CD4-positive, alpha-beta memory T cell (primary cell): Measurements from ENCODE around the gene TUSC2. TPM values are rescaled to one million over a fixed set of nuclear protein-coding genes. Genes with fewer than 3 reads are reported as not detected.
A peak's percentile ranks its signal among the peaks of the same experiment; 100 is the strongest.

ENCODE experiments used
- CTCF ChIA-PET: fragments of 350-600 bp; sonication (Branson Sonifier 250); formaldehyde crosslinking; loops from one replicate; lab custom pipeline; 2021; ENCODE audit warnings: inconsistent platforms; ENCODE audit not compliant: partially characterized antibody; lab: Charles Lee
- POLR2A ChIA-PET: fragments of 350-600 bp; sonication (Branson Sonifier 250); formaldehyde crosslinking; loops from one replicate; lab custom pipeline; 2021; ENCODE audit not compliant: partially characterized antibody; lab: Charles Lee
- DNase-seq, 5 donors: peaks; one replicate each; pipeline versions ENCODE4 v3.0.0 to v3.0.0-alpha.2; 2020 to 2022; ENCODE audit warnings: mixed read lengths in 1 of 5
- H3K27ac ChIP-seq: one replicate; pipeline ENCODE4 v1.7.0; 2013; ENCODE audit warnings: low read depth, low read length
- H3K27me3 ChIP-seq: 2 replicates; pipeline ENCODE4 v1.7.0; 2013; ENCODE audit warnings: mild to moderate bottlenecking, low read length, moderate library complexity; ENCODE audit not compliant: insufficient read depth
- H3K36me3 ChIP-seq: 2 replicates; pipeline ENCODE4 v1.7.0; 2013; ENCODE audit warnings: mild to moderate bottlenecking, low read length, moderate library complexity; ENCODE audit not compliant: insufficient read depth
- H3K4me1 ChIP-seq: 2 replicates; pipeline ENCODE4 v1.7.0; 2013; ENCODE audit warnings: mild to moderate bottlenecking, low read length, moderate library complexity; ENCODE audit not compliant: insufficient read depth
- H3K4me3 ChIP-seq, 2 donors: one replicate each; pipeline ENCODE4 v1.7.0; 2013; ENCODE audit warnings: low read length in 2 of 2, mild to moderate bottlenecking in 1 of 2
- H3K9me3 ChIP-seq, 2 donors: one replicate each; pipeline ENCODE4 v1.7.0; 2013; ENCODE audit warnings: low read length in 2 of 2, control low read depth in 1 of 2; ENCODE audit not compliant: control insufficient read depth in 1 of 2
- H3K27ac Mint-ChIP-seq, 7 donors: one replicate each; pipeline ENCODE4 v1.8.0; 2020 to 2021; ENCODE audit warnings: mixed read lengths in 7 of 7, mild to moderate bottlenecking in 6 of 7, inconsistent platforms in 3 of 7, moderate library complexity in 3 of 7
- H3K27me3 Mint-ChIP-seq, 2 donors: one replicate each; pipeline ENCODE4 v1.8.0; 2020 to 2021; ENCODE audit warnings: mixed read lengths in 2 of 2
- H3K36me3 Mint-ChIP-seq, 2 donors: one replicate each; pipeline ENCODE4 v1.8.0; 2020 to 2021; ENCODE audit warnings: mixed read lengths in 2 of 2, inconsistent platforms in 1 of 2, mild to moderate bottlenecking in 1 of 2
- H3K4me1 Mint-ChIP-seq, 4 donors: one replicate each; pipeline ENCODE4 v1.8.0; 2020 to 2021; ENCODE audit warnings: mixed read lengths in 4 of 4, mild to moderate bottlenecking in 1 of 4
- H3K4me3 Mint-ChIP-seq, 8 donors: one replicate each; pipeline ENCODE4 v1.8.0; 2020 to 2021; ENCODE audit warnings: mixed read lengths in 8 of 8, mild to moderate bottlenecking in 7 of 8, moderate library complexity in 6 of 8, inconsistent platforms in 3 of 8
- H3K9me3 Mint-ChIP-seq, 8 donors: one replicate each; pipeline ENCODE4 v1.8.0; 2020 to 2021; ENCODE audit warnings: mixed read lengths in 8 of 8, mild to moderate bottlenecking in 5 of 8, inconsistent platforms in 3 of 8, moderate library complexity in 1 of 8
- intact Hi-C: fragments of 100-400 bp; cut with micrococcal nuclease; formaldehyde crosslinking; loops from one replicate; pipeline ENCODE4 v1.15.1; 2023
- polyA plus RNA-seq, 2 donors: library from polyadenylated mRNA; unstranded; fragments of 300-500 nt; fragmentation: Illumina TruSeq; gene quantifications; one replicate each; pipeline ENCODE4 v1.2.3, GENCODE V29; 2021
- total RNA-seq, 2 experiments: library from RNA; stranded (reverse); gene quantifications; one replicate each; pipeline ENCODE4 v1.2.3, GENCODE V29; 2021

TUSC2 gene
- total and polyA plus RNA-seq, 4 experiments from 2014 or later = 25.3 to 45.9 (median 37.5) TPM

DNA sequence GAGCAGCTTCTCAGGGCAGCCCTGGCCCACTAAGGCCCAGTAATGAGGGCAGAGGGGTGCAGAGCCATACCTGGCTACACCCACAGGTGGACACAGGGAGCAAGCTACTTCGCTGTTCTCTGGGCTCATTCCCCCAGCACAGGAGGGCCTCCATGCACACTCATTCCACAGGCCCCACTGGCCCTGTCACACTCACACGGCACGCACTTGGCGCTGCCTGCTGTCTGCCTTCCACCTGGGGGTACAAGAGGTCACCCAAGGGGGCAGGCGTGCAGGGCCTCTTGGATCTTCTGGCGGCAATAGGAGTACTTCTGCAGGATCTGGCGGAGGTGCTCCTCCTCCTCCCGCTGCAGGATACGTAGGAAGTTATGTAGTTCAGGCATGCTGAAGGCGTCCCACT is 2.3 kb upstream of the TUSC2 start:
- H3K4me1 ChIP-seq = peaks cover 44% of the 10 kb centered on the region
- Mint-ChIP-seq H3K4me1 (peaks cover 22 to 51% (median 32%) of the 10 kb centered on the region in 4 donors), H3K9me3 (peaks cover 0 to 3% (median 0%) of the 10 kb centered on the region in 8 donors), H3K4me3 (peak overlapping the region in 1 of 8 donors; percentile 15), H3K27ac (peak overlapping the region in 1 of 7 donors; percentile 44), H3K27me3 (no peaks in the 10 kb centered on the region), H3K36me3 (peaks cover 4 to 47% of the 10 kb centered on the region in 2 donors)
- peak in 1 of 5 donors; percentile 22 for DNase-seq
- H3K4me3 ChIP-seq = no peak overlapping the region
- peaks cover 42% of the 10 kb centered on the region for H3K36me3 ChIP-seq
- POLR2A ChIA-PET = interaction anchor here (3.5 to 20.5 kb wide), 3 partner anchors 7 to 21 kb away, joined by 27 to 595 read pairs (median 81); partner anchors contain the start of genes CYB561D2, NPRL2, RASSF1 and TMEM115
- H3K27ac ChIP-seq = no peak overlapping the region
- no peaks in the 10 kb centered on the region for H3K27me3 ChIP-seq
- no peaks in the 10 kb centered on the region for H3K9me3 ChIP-seq
- CTCF ChIA-PET = interaction anchor here (0.9 kb wide), 1 partner anchor 17 kb away, joined by 3 read pairs; no protein-coding TSS in a partner anchor
- intact Hi-C loops = no loop called here

DNA sequence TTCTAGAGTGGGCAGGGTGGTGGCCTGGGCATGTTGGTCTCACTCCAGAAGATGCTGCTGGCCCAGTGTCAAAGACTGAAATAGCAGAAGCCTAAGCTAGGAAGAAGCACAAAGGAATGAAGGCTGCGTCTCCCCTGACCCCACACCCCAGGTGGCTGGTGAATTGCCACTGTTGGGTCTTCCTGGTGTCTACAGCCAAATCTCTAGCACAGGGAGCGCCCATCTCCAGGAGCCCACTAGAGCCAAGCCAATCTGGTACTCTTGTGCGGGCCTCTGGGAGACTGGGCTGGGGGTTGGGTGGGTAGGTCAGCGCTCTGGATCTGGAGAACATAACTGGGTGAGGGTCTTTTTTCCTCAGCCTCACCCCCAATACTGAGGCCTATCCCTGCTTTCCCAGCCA is 894 bp downstream of the TUSC2 start:
- H3K4me1 Mint-ChIP-seq = peaks cover 14 to 37% (median 23%) of the 10 kb centered on the region in 4 donors
- H3K27ac ChIP-seq = peak overlapping the region; percentile 82
- peaks cover 0 to 1% (median 0%) of the 10 kb centered on the region in 8 donors for H3K9me3 Mint-ChIP-seq
- DNase-seq = peak in 1 of 5 donors; percentile 33
- POLR2A ChIA-PET = interaction anchor here (1.6 to 20.5 kb wide), 9 partner anchors 9 to 242 kb away, joined by 4 to 595 read pairs (median 27); partner anchors contain the start of genes CYB561D2, HEMK1, HYAL3 and IFRD2
- H3K4me3 ChIP-seq = peak overlapping the region; percentile 73 to 91
- H3K4me1 ChIP-seq = peaks cover 24% of the 10 kb centered on the region
- H3K27ac Mint-ChIP-seq = peak overlapping the region in 6 of 7 donors; percentile 78 to 94 (median 87)
- peaks cover 35% of the 10 kb centered on the region for H3K36me3 ChIP-seq
- CTCF ChIA-PET = interaction anchor here (1.0 to 3.4 kb wide), 8 partner anchors 8 to 81 kb away, joined by 3 to 17 read pairs (median 4); partner anchors contain the start of genes HYAL3 and NAA80
- H3K36me3 Mint-ChIP-seq = peaks cover 0 to 48% of the 10 kb centered on the region in 2 donors
- H3K9me3 ChIP-seq = no peaks in the 10 kb centered on the region
- H3K27me3 Mint-ChIP-seq = no peaks in the 10 kb centered on the region
- intact Hi-C loops = no loop called here
- no peaks in the 10 kb centered on the region for H3K27me3 ChIP-seq
- peak overlapping the region; percentile 80 to 97 (median 94) for H3K4me3 Mint-ChIP-seq

- Mint-ChIP-seq H3K9me3 (peaks cover 0 to 1% (median 0%) of the 10 kb centered on the region in 8 donors), H3K36me3 (peaks cover 0 to 39% of the 10 kb centered on the region in 2 donors), H3K27ac (peak overlapping the region in 3 of 7 donors; percentile 62 to 79 (median 70)), H3K4me1 (peaks cover 14 to 37% (median 23%) of the 10 kb centered on the region in 4 donors), H3K4me3 (peak overlapping the region in 5 of 8 donors; percentile 21 to 61 (median 41)), H3K27me3 (no peaks in the 10 kb centered on the region)
- Histone ChIP-seq H3K27ac (no peak overlapping the region), H3K36me3 (peaks cover 26% of the 10 kb centered on the region), H3K4me3 (no peak overlapping the region), H3K9me3 (no peaks in the 10 kb centered on the region), H3K4me1 (peaks cover 28% of the 10 kb centered on the region), H3K27me3 (no peaks in the 10 kb centered on the region)
- intact Hi-C loops = no loop called here
- ChIA-PET POLR2A (interaction anchor here (3.8 to 20.5 kb wide), 3 partner anchors 10 to 27 kb away, joined by 16 to 595 read pairs (median 144); partner anchors contain the start of genes CYB561D2, HYAL3, NAA80 and NPRL2), CTCF (interaction anchor here (0.8 to 3.4 kb wide), 6 partner anchors 11 to 132 kb away, joined by 3 to 17 read pairs (median 3); partner anchors contain the start of genes CYB561D2, HYAL3, NAA80 and NPRL2)
- DNase-seq = peak in 1 of 5 donors; percentile 16
These were observed 1.9 kb downstream of the TUSC2 start for GRCh38 chr3:50326182-50326541.

DNA sequence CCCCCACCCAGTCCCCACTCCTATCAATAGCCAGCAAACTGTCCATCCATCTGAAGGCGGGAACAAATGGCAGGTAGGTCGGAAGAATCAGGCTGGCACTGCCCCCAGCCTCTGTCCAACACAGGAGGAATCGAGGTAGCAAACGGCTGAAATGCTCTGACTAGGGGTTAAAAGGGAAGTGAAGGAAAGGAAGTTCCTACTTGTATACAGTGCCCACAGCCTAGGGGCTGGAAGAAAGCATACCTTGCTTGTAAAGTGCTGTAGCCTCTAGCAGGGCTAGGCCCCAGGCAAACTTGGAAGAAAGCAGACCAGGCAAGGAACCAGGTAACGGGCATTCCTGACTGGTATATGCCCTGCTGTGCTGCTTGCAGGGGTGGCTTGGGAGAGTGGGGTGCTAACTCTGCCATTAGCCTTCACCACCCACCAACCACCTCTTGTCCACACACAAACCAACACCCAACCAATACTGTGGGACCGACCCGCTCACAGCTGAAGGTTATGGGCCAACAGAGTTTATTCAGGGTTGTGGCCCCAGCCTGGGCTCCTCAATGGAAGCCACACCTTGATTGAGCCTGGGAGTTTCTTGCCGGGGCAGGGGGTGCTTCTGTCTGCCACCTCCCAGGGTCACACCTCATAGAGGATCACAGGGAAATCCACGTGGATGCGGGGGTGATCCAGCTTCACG is 2.4 kb downstream of the TUSC2 start:
- ChIA-PET CTCF (interaction anchor here (0.6 to 5.6 kb wide), 10 partner anchors 11 to 131 kb away, joined by 3 to 37 read pairs (median 4); partner anchors contain the start of genes CYB561D2, HYAL3, NAA80 and NPRL2), POLR2A (interaction anchor here (0.7 to 20.5 kb wide), 4 partner anchors 10 to 32 kb away, joined by 3 to 595 read pairs (median 80); partner anchors contain the start of genes CYB561D2, HYAL3, NAA80 and NPRL2)
- H3K27ac ChIP-seq = no peak overlapping the region
- Mint-ChIP-seq H3K27me3 (no peaks in the 10 kb centered on the region), H3K9me3 (peaks cover 0 to 1% (median 0%) of the 10 kb centered on the region in 8 donors), H3K27ac (peak overlapping the region in 3 of 7 donors; percentile 70 to 79 (median 76)), H3K36me3 (peaks cover 0 to 34% of the 10 kb centered on the region in 2 donors), H3K4me1 (peaks cover 15 to 38% (median 25%) of the 10 kb centered on the region in 4 donors), H3K4me3 (peak overlapping the region in 3 of 8 donors; percentile 21 to 67 (median 49))
- peaks cover 29% of the 10 kb centered on the region for H3K4me1 ChIP-seq
- no peak overlapping the region for H3K4me3 ChIP-seq
- peak in 1 of 5 donors; percentile 7 for DNase-seq
- H3K9me3 ChIP-seq = no peaks in the 10 kb centered on the region
- H3K36me3 ChIP-seq = peaks cover 20% of the 10 kb centered on the region
- H3K27me3 ChIP-seq = no peaks in the 10 kb centered on the region
- intact Hi-C loops = loop anchor here (2.0 kb wide), 1 partner anchor 131 kb away; no protein-coding TSS in a partner anchor

DNA sequence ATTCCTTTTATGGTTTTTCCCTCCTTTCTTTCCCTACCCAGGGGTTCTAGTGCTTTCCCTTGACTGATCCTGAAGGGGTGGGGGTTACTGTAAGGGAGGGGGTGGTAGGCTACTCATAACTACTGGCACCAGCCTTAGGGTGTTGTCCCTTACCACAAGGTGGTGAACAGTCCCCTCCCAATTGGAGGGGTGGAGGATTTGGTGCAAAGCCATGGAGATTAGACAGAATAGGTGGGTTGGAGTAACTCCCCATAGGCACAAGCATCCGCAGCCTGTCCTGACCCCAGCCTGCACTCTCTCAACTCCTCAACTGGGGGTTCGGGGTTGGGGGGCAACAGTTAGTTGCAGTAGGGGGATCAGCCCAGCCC is 2.9 kb downstream of the TUSC2 start:
- Mint-ChIP-seq H3K9me3 (peaks cover 0 to 1% (median 0%) of the 10 kb centered on the region in 8 donors), H3K27me3 (no peaks in the 10 kb centered on the region), H3K4me1 (peaks cover 19 to 43% (median 30%) of the 10 kb centered on the region in 4 donors), H3K36me3 (peaks cover 0 to 31% of the 10 kb centered on the region in 2 donors), H3K4me3 (peak overlapping the region in 1 of 8 donors; percentile 67), H3K27ac (peak overlapping the region; percentile 29 to 90 (median 79))
- CTCF ChIA-PET = interaction anchor here (0.6 to 5.6 kb wide), 9 partner anchors 12 to 217 kb away, joined by 3 to 37 read pairs (median 7); partner anchors contain the start of genes HYAL3, IFRD2, NAA80 and RASSF1
- intact Hi-C loops = loop anchor here (2.0 kb wide), 1 partner anchor 130 kb away; no protein-coding TSS in a partner anchor
- no peak overlapping the region for H3K4me3 ChIP-seq
- POLR2A ChIA-PET = interaction anchor here (0.7 to 14.4 kb wide), 5 partner anchors 10 to 31 kb away, joined by 3 to 144 read pairs (median 8); partner anchors contain the start of genes HYAL3 and NAA80
- no peaks in the 10 kb centered on the region for H3K27me3 ChIP-seq
- no peaks in the 10 kb centered on the region for H3K9me3 ChIP-seq
- no peak for DNase-seq
- H3K27ac ChIP-seq = no peak overlapping the region
- peaks cover 15% of the 10 kb centered on the region for H3K36me3 ChIP-seq
- peaks cover 34% of the 10 kb centered on the region for H3K4me1 ChIP-seq

GRCh38 chr3:50324351-50325112 is 3.5 kb downstream of the TUSC2 start:
- peaks cover 0 to 1% (median 0%) of the 10 kb centered on the region in 8 donors for H3K9me3 Mint-ChIP-seq
- Histone ChIP-seq H3K27ac (no peak overlapping the region), H3K9me3 (no peaks in the 10 kb centered on the region), H3K4me1 (peaks cover 40% of the 10 kb centered on the region), H3K27me3 (no peaks in the 10 kb centered on the region), H3K36me3 (peaks cover 10% of the 10 kb centered on the region), H3K4me3 (no peak overlapping the region)
- CTCF ChIA-PET = interaction anchor here (0.5 to 5.6 kb wide), 16 partner anchors 9 to 509 kb away, joined by 3 to 37 read pairs (median 5); partner anchors contain the start of genes CYB561D2, HYAL3, IFRD2 and NAA80
- no peaks in the 10 kb centered on the region for H3K27me3 Mint-ChIP-seq
- POLR2A ChIA-PET = interaction anchor here (0.7 to 14.4 kb wide), 6 partner anchors 10 to 32 kb away, joined by 3 to 144 read pairs (median 8); partner anchors contain the start of genes HYAL3, IFRD2 and NAA80
- peak; percentile 39 to 65 (median 49) for DNase-seq
- intact Hi-C loops = loop anchor here (1.0 to 2.0 kb wide), 2 partner anchors 50 to 130 kb away; no protein-coding TSS in a partner anchor
- H3K27ac Mint-ChIP-seq = peak overlapping the region; percentile 53 to 93 (median 82)
- peak overlapping the region in 5 of 8 donors; percentile 17 to 67 (median 39) for H3K4me3 Mint-ChIP-seq
- H3K36me3 Mint-ChIP-seq = peaks cover 0 to 25% of the 10 kb centered on the region in 2 donors
- H3K4me1 Mint-ChIP-seq = peaks cover 21 to 49% (median 35%) of the 10 kb centered on the region in 4 donors
